H1 (cell line): ENCODE results near the gene CLN5. TPM values are rescaled to one million over a fixed set of nuclear protein-coding genes. Genes with fewer than 3 reads are reported as not detected.
"Not testable (repeated sequence)": the region's sequence is repeated elsewhere in the genome, so short reads cannot be mapped to it uniquely, and the experiment has no call there.

Experiments used
- CTCF ChIA-PET: fragments of 300-600 bp; sonication (Branson Sonifier 250); formaldehyde crosslinking; loops from one replicate; lab custom pipeline; 2021; ENCODE audit not compliant: partially characterized antibody; lab: Charles Lee
- POLR2A ChIA-PET: fragments of 300-600 bp; sonication (Branson Sonifier 250); formaldehyde crosslinking; loops from one replicate; lab custom pipeline; 2021; ENCODE audit warnings: inconsistent platforms; ENCODE audit not compliant: partially characterized antibody; lab: Charles Lee
- DNase-seq, 2 experiments: peaks; one replicate each; pipeline versions ENCODE4 v3.0.0 to v3.0.0-alpha.2; 2010 to 2022; ENCODE audit warnings: low spot score in 2 of 2, low read depth in 1 of 2, mixed read lengths in 1 of 2
- FAIRE-seq: peaks from 2 replicates; lab custom pipeline; 2011; peaks lifted over from hg19 to GRCh38; lab: Jason Lieb, UNC
- H2AFZ ChIP-seq: 2 replicates; pipeline ENCODE4 v1.8.1; 2012; ENCODE audit warnings: low read length, inconsistent platforms
- H2AK5ac ChIP-seq: 2 replicates; pipeline ENCODE4 v1.6.1; 2013; ENCODE audit warnings: low read depth, low read length
- H2BK120ac ChIP-seq: replicated peaks from 2 replicates; pipeline ENCODE3; 2013; ENCODE audit warnings: low read depth, low read length, inconsistent platforms
- H2BK12ac ChIP-seq: 2 replicates; pipeline ENCODE4 v1.6.1; 2013; ENCODE audit warnings: low read depth, low read length
- H2BK15ac ChIP-seq: 2 replicates; pipeline ENCODE4 v1.6.1; 2013; ENCODE audit warnings: low read length
- H2BK20ac ChIP-seq: 2 replicates; pipeline ENCODE4 v1.6.1; 2013; ENCODE audit warnings: low read length
- H2BK5ac ChIP-seq: 2 replicates; pipeline ENCODE4 v1.6.1; 2013; ENCODE audit warnings: low read depth, low read length
- H3K14ac ChIP-seq: 2 replicates; pipeline ENCODE4 v1.6.1; 2013; ENCODE audit warnings: inconsistent platforms; ENCODE audit not compliant: insufficient read length
- H3K18ac ChIP-seq: 2 replicates; pipeline ENCODE4 v1.6.1; 2013; ENCODE audit warnings: low read length; ENCODE audit errors: extremely low read depth
- H3K23ac ChIP-seq: 2 replicates; pipeline ENCODE4 v1.6.1; 2013; ENCODE audit warnings: inconsistent platforms; ENCODE audit not compliant: insufficient read length
- H3K23me2 ChIP-seq: 2 replicates; pipeline ENCODE4 v1.6.1; 2013; ENCODE audit warnings: low read depth, low read length
- H3K27ac ChIP-seq: 2 replicates; pipeline ENCODE4 v1.6.1; 2011; ENCODE audit warnings: low read depth, low read length, inconsistent platforms
- H3K27me3 ChIP-seq, 4 experiments: replicated peaks in 1 of 4; 1 replicate in 1 of 4; 2 replicates in 3 of 4; pipeline versions ENCODE4 v1.6.1 to v1.8.1; 2011 to 2013; ENCODE audit warnings: low read length in 3 of 4, mild to moderate bottlenecking in 3 of 4, inconsistent platforms in 2 of 4, mixed read lengths in 2 of 4, moderate library complexity in 1 of 4; ENCODE audit not compliant: control insufficient read depth in 3 of 4, insufficient read depth in 3 of 4; ENCODE audit errors: extremely low read depth in 1 of 4
- H3K36me3 ChIP-seq, 4 experiments: 2 replicates each; pipeline versions ENCODE4 v1.6.1 to v1.8.1; 2011 to 2013; ENCODE audit warnings: mild to moderate bottlenecking in 4 of 4, low read length in 3 of 4, moderate library complexity in 2 of 4, control low read depth in 1 of 4, inconsistent platforms in 1 of 4; ENCODE audit not compliant: insufficient read depth in 4 of 4, control insufficient read depth in 2 of 4
- H3K4ac ChIP-seq: replicated peaks from 2 replicates; pipeline ENCODE3; 2013; ENCODE audit warnings: low read length, low read depth, mixed read lengths, inconsistent platforms; ENCODE audit not compliant: insufficient read length
- H3K4me1 ChIP-seq, 4 experiments: replicated peaks in 1 of 4; 1 replicate in 1 of 4; 2 replicates in 3 of 4; pipeline versions ENCODE4 v1.6.1 to v1.8.1; 2011 to 2013; ENCODE audit warnings: low read length in 3 of 4, inconsistent platforms in 2 of 4, mixed read lengths in 1 of 4; ENCODE audit not compliant: insufficient read depth in 4 of 4, control insufficient read depth in 3 of 4
- H3K4me2 ChIP-seq, 2 experiments: 2 replicates each; pipeline versions ENCODE4 v1.6.1 to v1.8.1; 2011 to 2013; ENCODE audit warnings: low read depth in 2 of 2, low read length in 2 of 2, control low read depth in 1 of 2, inconsistent platforms in 1 of 2, mild to moderate bottlenecking in 1 of 2; ENCODE audit not compliant: insufficient read depth in 1 of 2
- H3K4me3 ChIP-seq, 4 experiments: fragments of 200-600, 300-600 bp in 1 of 4; sonication (generic), shearing (Covaris generic), sonication (Bioruptor Twin) in 1 of 4; 2 replicates each; pipeline versions ENCODE4 v1.5.1 to v1.8.1; 2011 to 2016; ENCODE audit warnings: low read length in 4 of 4, low read depth in 3 of 4, control low read depth in 2 of 4, inconsistent platforms in 2 of 4, mild to moderate bottlenecking in 2 of 4, mixed read lengths in 1 of 4, moderate library complexity in 1 of 4; ENCODE audit not compliant: insufficient read depth in 2 of 4; ENCODE audit errors: extremely low read depth in 1 of 4
- H3K56ac ChIP-seq: replicated peaks from 2 replicates; pipeline ENCODE3; 2013; ENCODE audit warnings: low read depth, mild to moderate bottlenecking, mixed read lengths, low read length, inconsistent platforms; ENCODE audit not compliant: insufficient read length
- H3K79me1 ChIP-seq: 2 replicates; pipeline ENCODE4 v1.6.1; 2013; ENCODE audit warnings: low read depth, low read length, control low read depth
- H3K79me2 ChIP-seq, 2 experiments: 2 replicates each; pipeline versions ENCODE4 v1.6.1 to v1.8.1; 2012 to 2013; ENCODE audit warnings: low read length in 2 of 2, mild to moderate bottlenecking in 2 of 2, inconsistent platforms in 1 of 2; ENCODE audit not compliant: insufficient read depth in 2 of 2, control insufficient read depth in 1 of 2
- H3K9ac ChIP-seq, 4 experiments: replicated peaks in 1 of 4; 1 replicate in 1 of 4; 2 replicates in 3 of 4; pipeline versions ENCODE4 v1.6.1 to v1.8.1; 2011 to 2013; ENCODE audit warnings: low read depth in 3 of 4, low read length in 3 of 4, control low read depth in 2 of 4, mild to moderate bottlenecking in 2 of 4, moderate library complexity in 2 of 4, inconsistent platforms in 1 of 4; ENCODE audit errors: extremely low read depth in 1 of 4
- H3K9me3 ChIP-seq, 2 experiments: 2 replicates each; pipeline versions ENCODE4 v1.6.1 to v1.8.1; 2012 to 2013; ENCODE audit warnings: mild to moderate bottlenecking in 2 of 2, moderate library complexity in 2 of 2, control low read depth in 1 of 2, inconsistent platforms in 1 of 2, low read depth in 1 of 2, low read length in 1 of 2, mixed read lengths in 1 of 2; ENCODE audit not compliant: insufficient read depth in 2 of 2
- H4K20me1 ChIP-seq, 2 experiments: replicated peaks in 1 of 2; 2 replicates each; pipeline versions ENCODE3 to v1.8.1; 2011 to 2013; ENCODE audit warnings: inconsistent platforms in 2 of 2, low read length in 2 of 2, mild to moderate bottlenecking in 1 of 2; ENCODE audit not compliant: insufficient read depth in 2 of 2, control insufficient read depth in 1 of 2
- H4K5ac ChIP-seq: 2 replicates; pipeline ENCODE4 v1.6.1; 2013; ENCODE audit warnings: low read length, low read depth, mixed read lengths, inconsistent platforms; ENCODE audit not compliant: insufficient read length
- H4K8ac ChIP-seq: 2 replicates; pipeline ENCODE4 v1.8.0; 2013; ENCODE audit warnings: mild to moderate bottlenecking, moderate library complexity, low read length, inconsistent platforms; ENCODE audit not compliant: insufficient read depth; ENCODE audit errors: extremely low read depth
- H4K91ac ChIP-seq: replicated peaks from 2 replicates; pipeline ENCODE3; 2013; ENCODE audit warnings: low read length, mixed read lengths, inconsistent platforms; ENCODE audit not compliant: insufficient read length
- WGBS, 2 experiments: shearing (Covaris generic) in 1 of 2; methylation state at CpG; one replicate each; pipeline versions ENCODE4 v1.1.6 to v1.1.7; 2013 to 2015; ENCODE audit warnings: low lambda C conversion rate in 2 of 2, mixed read lengths in 2 of 2, inconsistent platforms in 1 of 2, low coverage in 1 of 2, missing lambda C conversion rate in 1 of 2; ENCODE audit not compliant: insufficient replicate concordance in 2 of 2, insufficient coverage in 1 of 2, insufficient read length in 1 of 2; ENCODE audit errors: extremely low coverage in 1 of 2, missing lambda C conversion rate in 1 of 2; 5-methylcytosine and 5-hydroxymethylcytosine counted together
- polyA plus RNA-seq, 7 experiments: library from polyadenylated mRNA; depleted of rRNA in 3 of 7; stranded (reverse) in 5 of 7; unstranded in 2 of 7; fragments of >200 nt in 5 of 7; fragments of 200-250 nt in 2 of 7; gene quantifications; 1 replicate in 5 of 7; 2 replicates in 1 of 7; 4 replicates in 1 of 7; pipeline versions ENCODE4 v1.2.1 to v1.2.3, GENCODE V29; 2011 to 2013; ENCODE audit warnings: missing spikeins in 2 of 7, mixed read lengths in 2 of 7
- total RNA-seq: library from RNA; stranded (reverse); fragmentation: NEBNext Ultra II Directional; extraction: Animal tissue kit (Norgen Biotek cat#: 25700); gene quantifications from 2 replicates; pipeline ENCODE4 v1.2.1, GENCODE V29; 2021

Gene CLN5
- total and polyA plus RNA-seq, 2 of the 8 experiments (the other 6 are each of a cell fraction or from before 2014, with no cell fraction given) = 5.3 to 10.1 TPM

- FAIRE-seq, POLR2A ChIA-PET, H4K20me1 ChIP-seq, H2BK20ac ChIP-seq, H4K91ac ChIP-seq, H2BK12ac ChIP-seq, H3K4ac ChIP-seq, H3K27me3 ChIP-seq, H4K8ac ChIP-seq, H2BK5ac ChIP-seq, H2AK5ac ChIP-seq, H3K9ac ChIP-seq, H4K5ac ChIP-seq, H3K27ac ChIP-seq, H2BK15ac ChIP-seq, DNase-seq, H3K23ac ChIP-seq, H3K79me2 ChIP-seq, H3K4me2 ChIP-seq, H2BK120ac ChIP-seq, H3K9me3 ChIP-seq, H3K4me1 ChIP-seq, H3K18ac ChIP-seq, H3K4me3 ChIP-seq, H3K56ac ChIP-seq, H3K14ac ChIP-seq, H3K79me1 ChIP-seq, H3K23me2 ChIP-seq, H2AFZ ChIP-seq: not testable (repeated sequence)
- peaks cover 2 to 55% (median 17%) of the 10 kb centered on the region in 4 experiments; a peak in 6 of 8 replicates for H3K36me3 ChIP-seq
- WGBS, 2 experiments = 93% methylated on average over 3 of the region's 4 CpGs; no CpG with 5 or more reads in 1 of the 2 experiments
- CTCF ChIA-PET = interaction anchor here (1.1 kb wide), 1 partner anchor 28 kb away, joined by 3 read pairs; no protein-coding TSS in a partner anchor
Measured at GRCh38 chr13:77008337-77008736, 16.5 kb downstream of the CLN5 start.
